GM12872 (cell line): ENCODE measurements around the gene MIS18A.

Source experiments
- CTCF ChIP-seq: IDR thresholded peaks from 3 replicates; pipeline ENCODE4 v1.5.1; 2011; ENCODE audit warnings: low read depth, mild to moderate bottlenecking, low read length, moderate library complexity; ENCODE audit not compliant: insufficient read depth

The MIS18A gene

GRCh38 chr21:32320059-32320458 lies 41.2 kb upstream of the MIS18A start:
- TF ChIP-seq CTCF, result no peak

- no peak for TF ChIP-seq CTCF
Observed at GRCh38 chr21:32319012-32319411, 40.2 kb upstream of the MIS18A start.

DNA sequence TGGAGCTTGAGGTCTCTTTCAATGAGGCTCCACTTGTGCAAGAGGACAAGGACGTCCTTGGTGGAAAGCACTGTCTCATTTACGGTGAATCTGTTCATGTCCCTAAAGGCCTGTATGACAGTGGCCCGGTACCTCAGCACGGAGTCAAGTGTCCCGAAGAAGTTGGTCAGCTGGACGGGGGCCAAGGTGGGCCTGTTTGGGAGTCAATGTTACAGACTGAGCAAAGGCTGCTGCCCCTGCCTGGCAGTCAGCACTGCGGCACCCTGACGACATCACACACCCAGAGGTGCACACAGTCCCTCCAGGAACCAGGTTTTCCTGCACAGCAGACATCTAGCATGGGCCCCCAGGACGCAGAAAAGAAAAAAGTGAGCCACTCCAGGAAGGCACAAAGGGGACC lies 38.9 kb upstream of the MIS18A start:
- no peak for TF ChIP-seq CTCF

DNA sequence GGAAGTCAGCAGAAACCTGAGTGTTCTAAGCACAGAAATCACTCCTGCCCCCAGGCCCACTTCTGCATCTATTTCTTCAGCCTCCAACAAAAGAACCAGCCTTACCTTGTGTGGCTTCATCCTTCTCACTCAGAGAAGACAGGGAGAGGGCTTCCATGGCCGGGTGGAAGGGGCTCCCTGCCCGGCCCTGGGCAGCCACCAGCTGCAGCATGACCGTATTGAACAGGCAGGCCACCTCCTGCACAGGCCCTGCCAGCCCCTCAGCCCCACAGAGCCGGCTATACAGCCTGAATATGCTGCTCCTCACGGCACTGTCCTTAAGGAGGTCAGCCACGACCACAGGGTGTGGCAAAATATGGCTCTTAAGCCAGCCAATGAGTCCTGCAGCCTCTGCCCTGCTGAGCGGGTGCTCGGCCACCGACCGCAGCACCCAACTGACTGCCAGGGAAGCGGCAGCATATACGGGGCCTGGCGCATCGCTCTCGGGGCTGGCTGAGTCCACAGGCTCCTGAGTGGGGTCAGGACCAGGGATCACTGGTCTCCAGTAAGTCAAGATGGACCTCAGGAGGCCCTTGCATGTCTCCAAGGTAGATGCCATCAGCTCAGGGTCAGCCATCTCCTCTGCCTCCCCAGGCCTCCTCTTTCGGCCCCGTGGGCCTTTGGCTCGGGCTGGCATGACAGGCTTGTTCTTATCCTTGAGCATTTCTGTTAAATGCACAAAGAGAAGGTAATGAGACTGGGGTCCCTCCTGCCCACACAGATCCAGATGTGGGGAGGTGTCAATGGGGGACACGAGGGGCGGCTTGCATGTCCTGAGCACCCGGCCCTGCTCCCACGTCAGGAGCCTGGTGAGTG lies 37.7 kb upstream of the MIS18A start:
- TF ChIP-seq CTCF, result no peak

DNA sequence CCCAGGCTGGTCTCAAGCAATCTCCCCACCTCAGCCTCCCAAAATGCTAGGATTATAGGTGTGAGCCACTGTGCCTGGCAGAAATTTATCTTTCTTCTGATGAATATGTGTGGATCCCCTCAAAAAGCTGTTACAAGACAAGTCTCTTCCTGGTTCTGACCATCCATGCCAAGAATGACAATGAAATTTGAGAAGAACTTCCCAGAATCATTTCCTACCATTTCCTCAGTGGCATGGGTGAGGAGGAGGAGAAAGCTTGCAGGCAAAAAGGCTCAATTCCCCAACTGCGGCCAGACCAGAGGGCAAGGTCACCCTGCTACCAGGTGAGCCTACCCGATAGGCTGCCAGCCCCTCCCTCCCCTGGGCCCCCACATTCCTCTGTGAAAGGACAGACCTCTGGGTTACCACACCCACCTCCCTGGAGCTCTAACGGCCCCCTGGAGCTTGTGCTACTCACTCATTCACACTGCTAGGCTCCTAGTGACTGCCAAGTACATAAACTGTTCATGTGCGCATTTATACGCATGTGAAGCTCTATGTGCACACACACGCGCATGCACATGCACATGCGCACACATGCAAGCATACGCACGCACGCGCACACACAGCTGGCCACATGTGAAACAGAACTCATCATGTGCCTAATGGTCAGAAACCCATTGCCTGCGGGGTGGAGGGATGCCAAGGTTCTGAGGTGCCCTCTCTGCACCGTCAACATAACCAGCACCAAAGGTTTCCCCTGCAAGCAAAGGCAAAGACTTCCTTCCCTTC lies 36.8 kb upstream of the MIS18A start:
- TF ChIP-seq CTCF, result no peak

GRCh38 chr21:32314806-32315205 lies 36.0 kb upstream of the MIS18A start:
- no peak for TF ChIP-seq CTCF

DNA sequence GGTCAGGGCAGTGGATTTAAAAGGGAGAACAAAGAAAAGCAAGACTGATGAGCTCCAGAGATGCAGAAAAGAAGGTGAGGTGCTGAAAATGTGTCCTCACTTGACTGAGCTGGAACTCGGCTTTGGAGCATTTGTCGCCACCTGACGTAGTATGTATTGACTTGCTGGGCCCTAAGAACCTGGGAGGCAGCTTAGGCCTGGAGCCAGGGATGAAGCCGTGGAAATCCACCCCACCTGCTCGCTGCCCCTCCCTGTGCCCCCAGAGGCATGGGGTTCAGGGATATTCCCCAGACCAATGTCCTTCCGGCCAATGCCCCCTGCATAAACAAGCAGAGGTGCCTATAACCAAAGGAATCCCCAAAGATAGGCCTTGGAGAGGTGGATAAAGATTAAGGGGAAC lies 34.1 kb upstream of the MIS18A start:
- TF ChIP-seq CTCF, result no peak
